GM10248 (cell line): ENCODE results near the gene ARHGAP22.

ENCODE experiments used
- CTCF ChIA-PET: fragments of 300-600 bp; sonication (Branson Sonifier 250); formaldehyde crosslinking; extraction: SDS; loops from one replicate; lab custom pipeline; 2021; ENCODE audit warnings: antibody characterized with exemption; lab: Yijun Ruan, JAX
- POLR2A ChIA-PET: fragments of 350-650 bp; sonication (Branson Sonifier 250); formaldehyde crosslinking; extraction: SDS; loops from one replicate; lab custom pipeline; 2020; ENCODE audit warnings: antibody characterized with exemption; lab: Yijun Ruan, JAX
- DNase-seq: peaks from one replicate; pipeline ENCODE4 v3.0.0; 2012; ENCODE audit errors: extremely low spot score
- CTCF ChIP-seq: IDR thresholded peaks from 2 replicates; pipeline ENCODE4 v1.5.1; 2012; ENCODE audit warnings: mild to moderate bottlenecking, low read depth; ENCODE audit errors: extremely low read depth, missing control alignments, control extremely low read depth

Gene ARHGAP22

GRCh38 chr10:48418189-48418788, 186.6 kb downstream of the ARHGAP22 start:
- no peak for DNase-seq
- ChIA-PET POLR2A (no interaction called here), CTCF (interaction anchor here (0.9 to 2.0 kb wide), 6 partner anchors 8 to 240 kb away, joined by 3 to 6 read pairs (median 4); no protein-coding TSS in a partner anchor)
- TF ChIP-seq CTCF: no peak

GRCh38 chr10:48417374-48417773, 187.5 kb downstream of the ARHGAP22 start:
- CTCF ChIA-PET: interaction anchor here (1.2 to 2.0 kb wide), 4 partner anchors 8 to 238 kb away, joined by 3 to 6 read pairs (median 4); no protein-coding TSS in a partner anchor

DNA sequence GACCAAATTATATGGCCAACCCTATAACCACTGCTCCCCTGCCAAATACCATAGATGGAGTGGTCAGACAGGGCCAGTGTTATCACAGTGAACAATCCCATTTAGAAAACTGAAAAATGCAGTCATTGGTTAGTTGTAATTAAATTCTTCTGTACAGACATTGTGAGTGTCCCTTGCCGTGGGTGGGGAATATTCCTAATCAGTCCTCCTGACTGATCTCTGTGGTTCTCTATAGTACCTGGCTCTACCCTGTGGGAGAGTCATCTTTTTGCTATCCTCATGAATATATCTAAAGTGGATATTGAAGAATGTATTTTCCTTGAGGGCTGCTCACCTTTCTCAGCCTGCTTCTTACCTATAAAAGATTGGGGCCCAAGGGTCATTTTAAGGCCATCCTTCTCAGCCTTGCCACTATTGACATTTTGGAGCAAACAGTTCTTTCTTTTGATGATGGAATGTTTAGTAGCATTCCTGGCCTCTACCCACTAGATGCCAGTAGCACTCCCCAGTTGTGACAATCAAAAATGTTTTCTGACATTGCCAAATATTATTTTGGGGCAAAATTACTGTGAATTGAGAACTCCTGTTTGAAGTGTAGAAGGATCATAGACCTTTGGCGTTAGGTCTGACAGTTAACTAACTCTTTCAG, 188.2 kb downstream of the ARHGAP22 start:
- ChIA-PET CTCF (interaction anchor here (1.2 to 2.2 kb wide), 4 partner anchors 9 to 239 kb away, joined by 3 to 6 read pairs (median 4); no protein-coding TSS in a partner anchor), POLR2A (no interaction called here)
- DNase-seq: no peak
- no peak for TF ChIP-seq CTCF

More at GRCh38 chr10:48417374-48417773, 187.5 kb downstream of the ARHGAP22 start:
- TF ChIP-seq CTCF: no peak
- no peak for DNase-seq
- POLR2A ChIA-PET: no interaction called here

- ChIA-PET POLR2A (no interaction called here), CTCF (interaction anchor here (1.8 to 2.2 kb wide), 2 partner anchors 11 to 51 kb away, joined by 4 to 6 read pairs; no protein-coding TSS in a partner anchor)
- no peak for DNase-seq
- no peak for TF ChIP-seq CTCF
These were observed 190.1 kb downstream of the ARHGAP22 start for GRCh38 chr10:48414778-48415177.

DNA sequence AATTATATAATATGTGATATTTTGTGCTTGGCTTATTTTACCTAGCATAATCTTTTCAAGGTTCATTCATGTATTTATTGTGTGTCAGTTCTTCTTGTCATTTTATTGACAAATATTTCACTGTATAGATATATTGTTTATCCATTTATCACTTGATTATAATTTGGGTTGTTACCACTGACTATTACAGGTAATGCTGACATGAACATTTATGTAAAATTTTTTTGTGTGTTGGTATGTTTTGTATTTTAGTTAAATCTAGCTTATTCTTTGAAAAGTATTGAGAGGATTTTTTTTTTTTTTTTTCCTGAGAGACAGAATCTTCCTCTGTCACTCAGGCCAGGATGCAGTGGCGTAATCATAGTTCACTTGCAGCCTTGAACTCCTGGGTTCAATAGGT, 190.7 kb downstream of the ARHGAP22 start:
- ChIA-PET CTCF (no interaction called here), POLR2A (interaction anchor here (0.6 kb wide), 1 partner anchor 50 kb away, joined by 3 read pairs; no protein-coding TSS in a partner anchor)
- DNase-seq: no peak
- TF ChIP-seq CTCF: no peak

DNA sequence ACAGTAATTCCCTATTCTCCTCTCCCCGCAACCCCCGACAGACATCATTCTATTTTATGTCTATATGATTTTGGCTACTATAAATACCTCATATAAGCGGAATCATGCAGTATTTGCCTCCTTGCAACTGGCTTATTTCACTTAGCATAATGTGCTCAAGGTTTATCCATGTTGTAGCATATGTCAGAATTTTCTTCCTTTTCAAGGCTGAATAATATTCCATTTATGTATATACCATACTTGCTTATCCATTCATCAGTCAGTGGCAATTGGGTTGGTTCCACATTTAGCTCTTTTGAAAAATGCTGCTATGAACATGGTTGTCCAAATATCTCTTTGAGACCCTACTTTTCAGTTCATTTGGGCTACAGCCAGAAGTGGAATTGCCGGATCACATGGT, 191.9 kb downstream of the ARHGAP22 start:
- CTCF ChIA-PET: no interaction called here
- no peak for TF ChIP-seq CTCF
- no peak for DNase-seq
- POLR2A ChIA-PET: no interaction called here
